GM12878 (cell line): Measurements from ENCODE around the gene SLC1A1. TPM values are rescaled to one million over a fixed set of nuclear protein-coding genes. Genes with fewer than 3 reads are reported as not detected.

ENCODE experiments used
- ATAC-seq: fragments of 200-7000 bp; cut with Tn5 transposase; 3 replicates; pipeline ENCODE4 v1.9.1; 2020; ENCODE audit warnings: mild to moderate bottlenecking, moderate library complexity
- BruUV-seq: library from RNA; stranded (reverse); fragments of 400-500 nt; replicated peaks from 2 replicates; lab custom pipeline; 2021; lab: Mats Ljungman, UMichigan
- CTCF ChIA-PET: fragments of 300-600 bp; sonication (Branson Sonifier 250); formaldehyde crosslinking; extraction: SDS; loops from one replicate; lab custom pipeline; 2021; ENCODE audit warnings: inconsistent platforms; lab: Yijun Ruan, JAX
- POLR2A ChIA-PET: fragments of 350-600 bp; formaldehyde crosslinking; extraction: SDS; loops from one replicate; lab custom pipeline; 2021; ENCODE audit warnings: inconsistent platforms; lab: Charles Lee
- RAD21 ChIA-PET: fragments of 300-600 bp; sonication (Branson Sonifier 250); formaldehyde crosslinking; loops from one replicate; lab custom pipeline; 2023; ENCODE audit warnings: antibody characterized with exemption; ENCODE audit not compliant: unreplicated experiment; lab: Charles Lee
- SMC1A ChIA-PET: fragments of 300-600 bp; sonication (Branson Sonifier 250); formaldehyde crosslinking; loops from one replicate; lab custom pipeline; 2023; ENCODE audit not compliant: unreplicated experiment, uncharacterized antibody; lab: Charles Lee
- DNase-seq: peaks from one replicate; pipeline ENCODE4 v3.0.0-alpha.2; 2011; ENCODE audit warnings: low read depth, low spot score
- FAIRE-seq: peaks from 3 replicates; lab custom pipeline; 2011; peaks lifted over from hg19 to GRCh38; lab: Jason Lieb, UNC
- H2AFZ ChIP-seq: 2 replicates; pipeline ENCODE4 v1.6.0; 2011; ENCODE audit warnings: low read depth, low read length, control low read depth; ENCODE audit not compliant: control insufficient read depth
- H3K27ac ChIP-seq: 2 replicates; pipeline ENCODE4 v1.5.1; 2011; ENCODE audit warnings: control low read depth; ENCODE audit not compliant: control insufficient read depth, insufficient read depth
- H3K27me3 ChIP-seq, 2 experiments: replicated peaks in 1 of 2; 2 replicates each; pipeline versions ENCODE4 v1.6.0 to v1.6.1; 2011; ENCODE audit warnings: low read length in 1 of 2; ENCODE audit not compliant: control insufficient read depth in 2 of 2, insufficient read depth in 2 of 2
- H3K36me3 ChIP-seq, 2 experiments: 2 replicates each; pipeline ENCODE4 v1.5.1; 2011; ENCODE audit warnings: low read length in 1 of 2; ENCODE audit not compliant: control insufficient read depth in 2 of 2, insufficient read depth in 2 of 2
- H3K4me1 ChIP-seq: 2 replicates; pipeline ENCODE4 v1.6.1; 2011; ENCODE audit warnings: mild to moderate bottlenecking, low read length, moderate library complexity, mixed read lengths; ENCODE audit not compliant: control insufficient read depth, insufficient read depth
- H3K4me2 ChIP-seq: 2 replicates; pipeline ENCODE4 v1.6.0; 2011; ENCODE audit warnings: control low read depth; ENCODE audit not compliant: control insufficient read depth, insufficient read depth
- H3K4me3 ChIP-seq: fragments of 200-600 bp; sonication (generic); 2 replicates; pipeline ENCODE4 v1.5.1; 2016
- H3K79me2 ChIP-seq: 2 replicates; pipeline ENCODE4 v1.6.0; 2011; ENCODE audit warnings: low read length; ENCODE audit not compliant: control insufficient read depth, insufficient read depth
- H3K9ac ChIP-seq: 2 replicates; pipeline ENCODE4 v1.8.0; 2011; ENCODE audit warnings: low read length, control low read depth, mixed read lengths; ENCODE audit not compliant: control insufficient read depth, insufficient read depth
- H3K9me3 ChIP-seq: replicated peaks from 3 replicates; pipeline ENCODE4 v1.5.1; 2011; ENCODE audit warnings: mild to moderate bottlenecking, low read length; ENCODE audit not compliant: control insufficient read depth, insufficient read depth
- H4K20me1 ChIP-seq: 2 replicates; pipeline ENCODE4 v1.6.0; 2011; ENCODE audit not compliant: control insufficient read depth, insufficient read depth
- ESRRA ChIP-seq: IDR thresholded peaks from 2 replicates; pipeline ENCODE4 v1.6.1; 2012; ENCODE audit warnings: mild to moderate bottlenecking, low read length, improper control_type of control experiment
- IRF4 ChIP-seq: IDR thresholded peaks from 2 replicates; pipeline ENCODE4 v1.6.1; 2011; ENCODE audit warnings: low read depth, low read length
- WGBS: methylation state at CpG from one replicate; pipeline ENCODE4 v1.1.6; 2016; ENCODE audit warnings: low lambda C conversion rate; ENCODE audit not compliant: insufficient replicate concordance, insufficient coverage; ENCODE audit errors: missing lambda C conversion rate; 5-methylcytosine and 5-hydroxymethylcytosine counted together
- in situ Hi-C: fragments of 300-500 bp; cut with MboI; formaldehyde crosslinking; loops from 9 replicates; pipeline ENCODE4 v1.14.3; 2018; ENCODE audit warnings: mixed read lengths
- intact Hi-C: fragments of 100-400 bp; cut with micrococcal nuclease; formaldehyde crosslinking; loops from one replicate; pipeline ENCODE4 v1.14.2; 2022; ENCODE audit not compliant: unreplicated experiment
- polyA plus RNA-seq, 11 experiments: library from polyadenylated mRNA; depleted of rRNA in 4 of 11; unstranded in 6 of 11; stranded (reverse) in 5 of 11; fragments of >200 nt; fragmentation: Nextera tagmentation in 4 of 11; fragmentation: Illumina TruSeq in 1 of 11; extraction: Ambion mirVana in 4 of 11; extraction: Trizol in 1 of 11; gene quantifications; 1 replicate in 1 of 11; 2 replicates in 10 of 11; pipeline versions ENCODE4 v1.2.1 to v1.2.3, GENCODE V29; 2011 to 2016; ENCODE audit warnings: inconsistent platforms in 2 of 11, missing spikeins in 2 of 11, low read depth in 1 of 11
- total RNA-seq, 4 experiments: library from RNA; depleted of rRNA in 3 of 4; stranded (reverse); fragments of >200 nt in 3 of 4; fragmentation: Illumina TruSeq in 1 of 4; extraction: Trizol in 1 of 4; gene quantifications; 2 replicates each; pipeline versions ENCODE4 v1.2.1 to v1.2.3, GENCODE V29; 2013 to 2021
- TF ChIP-seq, protein P1 (sequence below): IDR thresholded peaks from 2 replicates; pipeline ENCODE4 v1.6.1; 2011; ENCODE audit warnings: mild to moderate bottlenecking, low read depth, low read length, moderate library complexity; ENCODE audit not compliant: insufficient replicate concordance
- TF ChIP-seq, protein P2 (sequence below): IDR thresholded peaks from 2 replicates; pipeline ENCODE4 v1.6.1; 2012; ENCODE audit warnings: low read depth, low read length, improper control_type of control experiment

Gene SLC1A1
- total and polyA plus RNA-seq, 10 of the 15 experiments (the other 5 are each of a cell fraction or from before 2014, with no cell fraction given): 4.2 to 24.9 (median 18.3) TPM

DNA sequence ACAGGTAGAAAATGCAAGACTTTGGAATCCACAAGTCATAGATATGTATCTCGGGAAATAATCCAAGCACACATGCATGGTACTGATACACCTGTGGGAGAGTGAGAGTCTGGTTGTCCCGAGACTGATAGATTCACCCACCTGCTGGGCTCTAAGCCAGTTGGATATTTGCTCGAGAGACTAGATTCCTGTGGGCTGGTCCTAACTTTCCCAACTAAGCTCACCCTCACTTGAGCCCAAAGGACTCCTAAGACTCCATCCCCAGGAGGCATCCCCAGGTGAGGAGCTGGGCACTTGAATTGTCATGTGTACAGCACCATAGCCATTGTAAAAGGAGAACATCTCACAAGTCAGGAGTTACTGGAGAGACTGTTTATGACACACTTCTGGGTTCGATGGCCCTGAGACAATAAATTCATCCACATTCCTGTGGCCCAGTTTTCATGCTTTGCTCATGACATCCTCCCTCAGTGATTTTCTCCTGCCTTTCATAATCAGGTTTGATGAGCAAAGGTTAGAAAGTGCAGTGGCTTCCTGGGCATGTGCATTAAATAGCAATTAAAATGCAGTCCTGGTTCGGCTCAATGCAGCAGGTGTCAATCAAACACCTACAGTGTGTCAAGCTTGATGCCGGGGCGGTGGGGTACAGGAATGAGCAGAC lies 18.1 kb downstream of the SLC1A1 start:
- Histone ChIP-seq H3K27me3 (no peaks in the 10 kb centered on the region), H3K9ac (no peak overlapping the region), H3K4me1 (peaks cover 18% of the 10 kb centered on the region), H3K9me3 (no peaks in the 10 kb centered on the region), H4K20me1 (no peaks in the 10 kb centered on the region), H3K36me3 (no peaks in the 10 kb centered on the region; a peak in 2 of 4 replicates), H2AFZ (no peak overlapping the region), H3K27ac (no peak overlapping the region), H3K4me3 (no peak overlapping the region), H3K79me2 (peaks cover 13% of the 10 kb centered on the region), H3K4me2 (no peak overlapping the region)
- 91% methylated on average over 7 of the region's 7 CpGs for WGBS
- FAIRE-seq (no peak), ATAC-seq (no peak), DNase-seq (no peak)
- intact Hi-C loops: no loop called here
- BruUV-seq: no TSS peak
- in situ Hi-C loops: no loop called here
- ChIA-PET POLR2A (no interaction called here), RAD21 (no interaction called here), CTCF (interaction anchor here (1.9 kb wide), 2 partner anchors 12 to 41 kb away, joined by 4 to 5 read pairs; no protein-coding TSS in a partner anchor), SMC1A (interaction anchor here (0.8 kb wide), 1 partner anchor 9 kb away, joined by 3 read pairs; no protein-coding TSS in a partner anchor)
- TF ChIP-seq ESRRA: no peak
- TF ChIP-seq, protein P1, sequence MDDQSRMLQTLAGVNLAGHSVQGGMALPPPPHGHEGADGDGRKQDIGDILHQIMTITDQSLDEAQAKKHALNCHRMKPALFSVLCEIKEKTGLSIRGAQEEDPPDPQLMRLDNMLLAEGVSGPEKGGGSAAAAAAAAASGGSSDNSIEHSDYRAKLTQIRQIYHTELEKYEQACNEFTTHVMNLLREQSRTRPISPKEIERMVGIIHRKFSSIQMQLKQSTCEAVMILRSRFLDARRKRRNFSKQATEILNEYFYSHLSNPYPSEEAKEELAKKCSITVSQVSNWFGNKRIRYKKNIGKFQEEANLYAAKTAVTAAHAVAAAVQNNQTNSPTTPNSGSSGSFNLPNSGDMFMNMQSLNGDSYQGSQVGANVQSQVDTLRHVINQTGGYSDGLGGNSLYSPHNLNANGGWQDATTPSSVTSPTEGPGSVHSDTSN: peak; percentile 10

DNA sequence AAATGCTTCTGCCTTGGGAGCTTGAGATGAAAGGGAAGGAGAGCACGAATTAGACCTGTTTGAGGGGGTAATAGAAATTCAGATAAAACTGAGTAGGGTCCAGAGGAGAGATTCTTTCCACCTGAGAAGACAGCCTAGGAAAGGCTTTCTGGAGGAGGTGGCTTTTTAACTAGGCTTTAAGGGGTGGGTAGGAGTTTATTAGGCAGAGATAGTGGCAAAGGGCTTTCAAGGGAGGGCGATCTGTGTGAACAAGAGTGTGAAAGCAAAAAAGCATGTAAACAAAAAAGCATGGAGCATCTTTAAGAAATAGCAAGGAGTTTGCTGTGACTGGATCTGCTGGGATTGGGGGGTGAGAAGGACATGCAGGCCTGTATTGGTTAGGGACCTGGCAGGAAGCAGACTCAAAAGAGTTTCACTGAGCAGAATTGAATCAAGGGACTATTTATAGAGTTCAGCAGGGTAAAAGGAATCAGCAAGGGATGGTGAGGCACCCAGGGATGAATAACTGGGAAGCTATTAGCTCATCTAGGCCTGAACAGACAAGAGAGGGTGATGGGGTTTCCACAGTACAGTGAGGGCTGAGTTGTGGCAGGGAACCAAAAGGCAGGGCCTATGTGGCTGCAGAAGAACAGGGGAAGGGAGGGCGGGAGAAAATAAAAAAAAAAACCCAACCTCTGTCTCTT lies 18.8 kb downstream of the SLC1A1 start:
- FAIRE-seq (no peak), ATAC-seq (no peak), DNase-seq (no peak)
- no peaks in the 10 kb centered on the region; a peak in 1 of 4 replicates for H3K36me3 ChIP-seq
- peaks cover 11% of the 10 kb centered on the region for H3K79me2 ChIP-seq
- in situ Hi-C loops (no loop called here), intact Hi-C loops (no loop called here)
- CTCF ChIA-PET: interaction anchor here (1.9 kb wide), 2 partner anchors 11 to 41 kb away, joined by 4 to 5 read pairs; no protein-coding TSS in a partner anchor
- TF ChIP-seq IRF4: no peak
- TF ChIP-seq, protein P2, sequence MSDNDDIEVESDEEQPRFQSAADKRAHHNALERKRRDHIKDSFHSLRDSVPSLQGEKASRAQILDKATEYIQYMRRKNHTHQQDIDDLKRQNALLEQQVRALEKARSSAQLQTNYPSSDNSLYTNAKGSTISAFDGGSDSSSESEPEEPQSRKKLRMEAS: no peak
- H3K9ac ChIP-seq: no peak overlapping the region
- peaks cover 18% of the 10 kb centered on the region for H3K4me1 ChIP-seq
- H3K27ac ChIP-seq: no peak overlapping the region
- no peak overlapping the region for H3K4me2 ChIP-seq
- RAD21 ChIA-PET: no interaction called here
- SMC1A ChIA-PET: interaction anchor here (0.8 kb wide), 1 partner anchor 9 kb away, joined by 3 read pairs; no protein-coding TSS in a partner anchor
- WGBS: 87% methylated on average over 2 of the region's 3 CpGs
- POLR2A ChIA-PET: interaction anchor here (0.7 kb wide), 1 partner anchor 33 kb away, joined by 5 read pairs; no protein-coding TSS in a partner anchor
- no peaks in the 10 kb centered on the region for H3K9me3 ChIP-seq
- H3K4me3 ChIP-seq: no peak overlapping the region
- no peaks in the 10 kb centered on the region for H3K27me3 ChIP-seq
- H4K20me1 ChIP-seq: no peaks in the 10 kb centered on the region
- H2AFZ ChIP-seq: no peak overlapping the region
- BruUV-seq: no TSS peak
